HL-60/S4 treated with retinoic acid at 250 ng/mL for 4 days and 3 days (cell line): Measurements from ENCODE around the gene CYSRT1.

Experiments used
- in situ Hi-C: fragments of 300-500 bp; cut with MboI; formaldehyde crosslinking; loops from 2 replicates; pipeline ENCODE4 v1.7.0; 2022; ENCODE audit warnings: low sequenced_read_pairs

Gene CYSRT1

DNA sequence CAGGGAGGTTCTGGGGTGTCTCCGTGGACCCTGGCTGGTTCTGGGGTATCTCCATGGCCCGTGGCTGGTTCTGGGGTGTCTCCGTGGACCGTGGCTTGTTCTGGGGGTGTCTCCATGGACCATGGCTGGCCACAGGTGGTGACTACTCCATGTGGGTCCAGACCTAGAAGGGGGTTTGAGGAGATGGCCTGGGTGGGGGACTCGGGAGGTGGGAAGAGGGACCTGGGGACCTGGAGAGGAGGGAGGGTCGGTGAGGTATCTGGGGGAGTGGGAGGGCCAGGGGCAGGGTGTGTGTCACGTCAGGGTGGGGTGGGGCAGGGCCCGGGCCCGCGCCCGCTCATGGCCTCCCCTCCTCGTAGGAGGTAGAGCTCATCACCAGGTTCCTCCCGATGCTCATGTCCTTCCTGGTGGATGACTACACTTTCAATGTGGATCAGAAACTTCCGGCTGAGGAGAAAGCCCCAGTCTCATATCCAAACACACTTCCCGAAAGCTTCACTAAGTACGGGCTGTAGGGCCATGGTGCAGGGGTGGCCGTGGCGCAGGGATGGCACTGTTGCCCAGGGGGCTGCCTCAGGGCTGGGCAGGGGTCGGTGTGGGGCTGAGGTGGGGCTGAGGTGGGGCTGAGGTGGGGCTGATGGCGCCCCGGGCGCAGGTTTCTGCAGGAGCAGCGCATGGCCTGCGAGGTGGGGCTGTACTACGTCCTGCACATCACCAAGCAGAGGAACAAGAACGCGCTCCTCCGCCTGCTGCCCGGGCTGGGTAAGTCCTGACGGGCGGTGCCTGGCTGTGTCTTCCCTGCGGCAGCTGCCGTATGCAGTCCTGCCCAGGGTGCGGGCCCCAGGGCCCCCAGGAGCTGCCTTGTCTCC lies 41.8 kb downstream of the CYSRT1 start:
- in situ Hi-C loops, result no loop called here

DNA sequence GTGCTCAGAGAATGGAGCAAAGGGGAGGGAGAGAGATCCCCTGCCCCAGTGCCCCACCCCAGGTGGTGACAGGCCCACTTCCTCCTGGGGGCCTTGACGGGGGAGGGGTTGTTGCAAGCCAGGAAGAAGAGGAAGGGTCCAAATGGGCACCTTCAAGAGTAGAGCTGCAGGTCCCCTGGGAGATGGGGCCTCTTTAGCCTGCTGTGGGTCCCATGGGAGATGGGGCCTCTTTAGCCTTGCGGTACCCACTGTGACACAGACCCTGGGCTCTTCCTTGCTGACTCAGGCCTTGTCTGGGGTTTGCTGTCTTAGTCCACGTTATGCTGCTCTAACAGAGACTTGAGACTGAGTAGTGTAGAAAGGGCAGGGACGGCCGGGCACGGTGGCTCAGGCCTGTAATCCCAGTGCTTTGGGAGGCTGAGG lies 43.0 kb downstream of the CYSRT1 start:
- in situ Hi-C loops, result no loop called here

DNA sequence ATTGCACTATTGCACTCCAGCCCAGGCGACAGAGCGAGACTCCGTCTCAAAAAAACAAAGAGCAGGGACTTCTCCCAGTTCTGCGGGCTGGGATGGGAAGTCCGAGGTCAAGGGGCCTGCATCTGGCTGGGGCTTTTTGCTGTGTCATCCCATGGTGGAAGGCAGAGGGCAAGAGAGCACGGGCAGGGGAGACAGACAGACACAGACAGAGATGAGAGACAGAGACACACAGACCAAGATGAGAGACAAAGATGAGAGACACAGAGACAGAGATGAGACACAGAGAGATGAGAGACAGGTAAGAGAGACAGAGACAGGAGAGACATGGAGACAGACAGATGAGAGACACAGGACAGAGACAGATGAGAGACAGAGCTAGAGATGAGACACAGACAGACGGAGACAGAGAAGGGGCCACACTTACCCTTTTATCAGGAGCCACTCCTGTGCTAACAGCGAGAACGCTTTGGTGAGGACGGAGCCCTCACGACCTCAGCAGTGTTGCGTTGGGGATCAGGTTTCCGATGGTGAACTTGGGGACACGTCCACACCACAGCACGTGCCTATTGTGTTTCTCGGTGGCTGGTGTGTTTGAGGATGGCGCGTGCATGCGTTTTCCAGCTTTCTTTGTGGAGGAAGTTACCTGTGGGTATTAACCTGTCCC lies 43.7 kb downstream of the CYSRT1 start:
- in situ Hi-C loops, result no loop called here

GRCh38 chr9:137269231-137269772 lies 44.3 kb downstream of the CYSRT1 start:
- in situ Hi-C loops, result no loop called here

- in situ Hi-C loops, result no loop called here
Measured at GRCh38 chr9:137270929-137271695, 46.1 kb downstream of the CYSRT1 start.

DNA sequence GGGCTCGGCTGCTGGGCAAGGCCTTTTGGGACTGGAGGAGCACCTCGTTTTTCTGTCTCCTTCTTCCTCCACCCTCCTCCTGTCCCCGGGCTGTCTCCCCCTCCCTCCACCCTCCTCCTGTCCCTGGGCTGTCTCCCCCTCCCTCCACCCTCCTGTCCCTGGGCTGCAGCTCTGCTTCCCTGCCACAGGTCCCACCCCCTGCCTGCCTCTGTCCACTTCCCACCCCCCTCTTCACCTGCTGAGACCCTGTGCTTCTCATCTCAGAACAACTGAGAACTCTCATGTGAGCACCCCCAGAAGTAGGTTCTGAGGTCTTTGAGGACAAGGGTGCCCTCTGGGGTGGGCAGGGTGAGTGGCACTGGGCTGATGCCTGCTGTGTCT lies 46.7 kb downstream of the CYSRT1 start:
- in situ Hi-C loops, result no loop called here

DNA sequence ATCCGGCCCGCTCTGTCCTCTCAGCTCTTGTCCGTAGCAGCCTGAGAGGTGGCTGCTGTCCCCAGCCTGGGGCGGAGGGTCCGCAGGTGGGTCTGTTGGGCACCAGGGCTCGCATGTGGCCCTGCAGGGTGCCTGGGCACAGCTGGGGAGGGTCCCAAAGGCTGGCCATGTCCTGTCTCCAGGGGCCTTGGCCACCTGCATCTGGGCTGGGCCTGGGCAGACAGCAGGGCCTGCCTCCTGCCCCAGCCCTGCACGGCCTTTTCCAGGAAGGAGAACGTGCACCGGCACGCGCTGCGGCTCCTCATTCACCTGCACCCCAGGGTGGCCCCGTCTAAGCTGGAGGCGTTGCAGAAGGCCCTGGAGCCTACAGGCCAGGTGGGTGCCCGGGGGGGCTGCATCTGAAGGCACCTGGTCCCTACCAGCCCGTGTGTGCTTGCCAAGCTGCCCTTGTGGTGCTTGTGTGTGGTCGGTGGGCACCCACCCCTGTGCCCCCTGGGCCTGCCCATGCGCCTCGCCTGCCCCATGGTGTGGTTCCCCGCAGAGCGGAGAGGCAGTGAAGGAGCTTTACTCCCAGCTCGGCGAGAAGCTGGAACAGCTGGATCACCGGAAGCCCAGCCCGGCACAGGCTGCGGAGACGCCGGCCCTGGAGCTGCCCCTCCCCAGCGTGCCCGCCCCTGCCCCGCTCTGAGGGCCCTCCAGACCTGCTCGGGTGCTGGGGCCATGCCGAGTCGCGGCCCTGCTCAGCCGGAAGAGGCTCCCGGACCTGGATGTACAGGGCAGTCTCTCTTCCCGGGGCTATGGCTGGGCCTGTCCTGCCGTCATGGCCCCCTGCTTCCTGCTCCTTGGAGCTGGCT lies 47.5 kb downstream of the CYSRT1 start:
- in situ Hi-C loops, result no loop called here

DNA sequence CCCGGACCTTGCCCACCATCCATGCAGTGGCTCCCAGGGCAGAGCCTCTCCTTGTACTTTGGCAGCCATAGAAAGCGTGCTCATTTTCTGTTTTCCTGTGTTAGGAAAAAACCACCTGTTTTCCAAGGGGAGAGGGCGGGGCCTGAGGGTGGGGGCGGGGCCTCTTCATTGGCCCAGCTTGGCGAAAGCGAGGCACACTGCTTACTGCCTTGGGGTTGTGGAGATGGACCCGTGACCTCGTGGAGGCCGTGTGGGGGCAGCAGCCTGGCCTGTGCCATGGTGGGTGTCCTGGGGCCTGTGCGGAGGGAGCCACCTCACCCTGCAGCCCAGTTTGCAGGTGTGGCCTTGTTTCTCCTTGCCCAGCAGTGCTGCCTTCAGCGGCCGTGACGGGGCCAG lies 48.1 kb downstream of the CYSRT1 start:
- in situ Hi-C loops, result no loop called here

- in situ Hi-C loops, result no loop called here
Measured at GRCh38 chr9:137273611-137274320, 48.8 kb downstream of the CYSRT1 start.

- in situ Hi-C loops, result no loop called here
Measured at GRCh38 chr9:137275203-137275587, 50.2 kb downstream of the CYSRT1 start.
